Omental fat pad (tissue), 4 donors: ENCODE data around the gene IDH2. TPM values are rescaled to one million over a fixed set of nuclear protein-coding genes. Genes with fewer than 3 reads are reported as not detected.

Source experiments
- ATAC-seq: fragments of 150-250 bp; one replicate; pipeline ENCODE4 v1.9.1; 2016; ENCODE audit warnings: mild to moderate bottlenecking, moderate library complexity; ENCODE audit not compliant: low FRiP score
- DNase-seq: peaks from one replicate; pipeline ENCODE4 v3.0.0-alpha.2; 2019; ENCODE audit warnings: low spot score
- total RNA-seq, 4 donors: library from RNA; depleted of rRNA; stranded (reverse); fragments of >200 nt; gene quantifications; one replicate each; pipeline ENCODE4 v1.1.0, GENCODE V29; 2016
- TF ChIP-seq, protein P1 (sequence below), 3 donors: fragments of 450-650 bp; IDR thresholded peaks; one replicate each; pipeline ENCODE4 v1.5.1; 2016 to 2017; ENCODE audit warnings: antibody characterized with exemption in 3 of 3, mild to moderate bottlenecking in 3 of 3, moderate library complexity in 2 of 3

IDH2 gene
- total RNA-seq, 4 donors from 2014 or later = 24.9 to 43.7 (median 35.2) TPM

GRCh38 chr15:90047956-90048575 lies 54.2 kb downstream of the IDH2 start:
- no peak for DNase-seq
- ATAC-seq = no peak
- TF ChIP-seq, protein P1, sequence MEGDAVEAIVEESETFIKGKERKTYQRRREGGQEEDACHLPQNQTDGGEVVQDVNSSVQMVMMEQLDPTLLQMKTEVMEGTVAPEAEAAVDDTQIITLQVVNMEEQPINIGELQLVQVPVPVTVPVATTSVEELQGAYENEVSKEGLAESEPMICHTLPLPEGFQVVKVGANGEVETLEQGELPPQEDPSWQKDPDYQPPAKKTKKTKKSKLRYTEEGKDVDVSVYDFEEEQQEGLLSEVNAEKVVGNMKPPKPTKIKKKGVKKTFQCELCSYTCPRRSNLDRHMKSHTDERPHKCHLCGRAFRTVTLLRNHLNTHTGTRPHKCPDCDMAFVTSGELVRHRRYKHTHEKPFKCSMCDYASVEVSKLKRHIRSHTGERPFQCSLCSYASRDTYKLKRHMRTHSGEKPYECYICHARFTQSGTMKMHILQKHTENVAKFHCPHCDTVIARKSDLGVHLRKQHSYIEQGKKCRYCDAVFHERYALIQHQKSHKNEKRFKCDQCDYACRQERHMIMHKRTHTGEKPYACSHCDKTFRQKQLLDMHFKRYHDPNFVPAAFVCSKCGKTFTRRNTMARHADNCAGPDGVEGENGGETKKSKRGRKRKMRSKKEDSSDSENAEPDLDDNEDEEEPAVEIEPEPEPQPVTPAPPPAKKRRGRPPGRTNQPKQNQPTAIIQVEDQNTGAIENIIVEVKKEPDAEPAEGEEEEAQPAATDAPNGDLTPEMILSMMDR (IDR thresholded peaks at IDR 0.05) = no peak

DNA sequence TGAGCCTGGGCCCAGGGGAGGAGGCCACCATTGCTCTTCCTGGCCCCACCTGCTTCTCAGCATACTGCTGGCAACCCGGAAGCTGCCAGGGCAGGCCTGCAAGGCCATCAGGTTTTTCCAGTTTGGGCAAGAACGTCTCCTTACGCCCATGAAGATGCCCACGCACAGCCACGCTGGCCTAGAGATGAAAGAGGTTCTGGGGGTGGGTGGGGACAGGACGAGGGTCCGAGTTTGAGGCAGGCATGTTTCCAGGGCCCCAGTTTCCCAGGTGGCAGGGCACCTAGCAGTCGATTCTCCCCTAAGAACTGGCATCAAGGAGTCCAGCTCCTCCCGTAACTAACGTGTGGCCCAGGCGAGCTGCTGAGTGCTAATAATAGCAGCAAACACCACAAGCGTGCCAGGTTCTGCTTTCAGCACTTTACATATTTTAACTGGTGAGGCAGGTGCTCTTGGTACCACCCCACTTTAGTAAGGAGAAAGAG lies 55.3 kb downstream of the IDH2 start:
- DNase-seq = no peak
- ATAC-seq = no peak
- TF ChIP-seq, protein P1 (IDR thresholded peaks at IDR 0.05) = no peak

DNA sequence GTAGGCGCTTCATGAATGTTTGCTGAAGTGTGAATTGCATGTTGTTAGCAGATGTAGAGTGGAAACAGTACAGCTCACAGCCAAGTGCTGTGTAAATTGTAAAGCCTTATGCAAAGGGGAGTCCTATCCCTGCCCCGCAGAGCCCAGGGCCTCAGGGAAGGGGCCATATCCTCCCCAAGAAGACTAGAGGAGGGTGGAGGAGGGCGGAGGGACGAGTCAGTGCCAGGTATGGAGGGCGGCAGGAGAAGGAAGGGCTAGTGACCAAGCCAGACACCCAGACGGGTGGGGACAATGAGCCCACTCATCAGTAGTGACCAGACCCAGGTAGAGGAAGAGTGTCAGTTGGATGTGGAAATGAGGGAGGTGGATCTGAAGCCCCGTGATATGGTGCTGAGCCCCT lies 56.0 kb downstream of the IDH2 start:
- ATAC-seq (no peak), DNase-seq (no peak)
- TF ChIP-seq, protein P1 (IDR thresholded peaks at IDR 0.05) = no peak

DNA sequence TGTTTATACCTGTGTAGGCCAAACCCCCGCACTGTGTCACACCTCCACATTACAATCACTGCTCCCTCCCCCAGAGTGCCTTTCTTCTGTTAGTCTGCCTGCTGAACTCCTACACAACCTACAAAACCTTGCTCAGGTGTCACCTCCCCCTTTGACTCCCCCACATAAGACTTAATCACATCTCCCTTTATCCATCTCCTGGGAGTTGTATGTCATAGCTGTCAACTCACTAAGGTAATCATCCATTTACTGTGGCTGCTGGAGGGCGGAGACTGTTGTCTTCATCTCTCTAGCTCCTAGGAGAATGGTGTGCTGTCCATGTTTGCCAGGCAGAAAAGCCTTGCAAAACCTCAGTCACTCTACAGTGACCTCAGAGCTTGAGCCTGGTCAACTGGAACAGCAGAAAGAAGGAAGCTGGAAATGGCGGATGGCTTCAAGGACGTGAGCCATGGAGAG lies 57.3 kb downstream of the IDH2 start:
- TF ChIP-seq, protein P1 (IDR thresholded peaks at IDR 0.05) = no peak
- ATAC-seq = no peak

DNA sequence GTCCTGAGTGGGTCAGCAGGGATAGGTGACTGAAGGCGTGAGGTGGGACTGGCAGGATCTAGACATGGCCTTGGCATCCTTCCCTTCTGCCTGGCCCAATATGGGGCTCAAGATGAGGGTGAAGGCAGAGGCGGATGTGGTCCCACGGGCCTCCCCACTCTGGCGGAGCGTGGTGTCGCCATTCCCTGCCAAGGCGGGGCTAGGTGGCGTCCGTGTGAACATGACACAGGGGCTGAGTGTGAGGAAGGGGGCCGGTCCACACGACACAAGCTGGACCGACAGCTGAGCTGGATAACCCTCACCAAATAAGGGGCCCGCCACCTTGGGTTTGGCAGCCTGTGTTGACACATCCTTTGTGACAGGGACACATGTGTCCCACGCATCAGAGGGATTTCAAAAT lies 58.1 kb downstream of the IDH2 start:
- ATAC-seq = no peak
- TF ChIP-seq, protein P1 (IDR thresholded peaks at IDR 0.05) = no peak
- DNase-seq = no peak

More for the DNA sequence above, 57.3 kb downstream of the IDH2 start:
- no peak for DNase-seq

GRCh38 chr15:90043530-90044010 lies 58.7 kb downstream of the IDH2 start:
- TF ChIP-seq, protein P1 (IDR thresholded peaks at IDR 0.05) = no peak
- DNase-seq = no peak

More at GRCh38 chr15:90043530-90044010, 58.7 kb downstream of the IDH2 start:
- ATAC-seq = no peak
